ENCODE measurements around the gene B3GNT9.

- TF ChIP-seq, protein P1, sequence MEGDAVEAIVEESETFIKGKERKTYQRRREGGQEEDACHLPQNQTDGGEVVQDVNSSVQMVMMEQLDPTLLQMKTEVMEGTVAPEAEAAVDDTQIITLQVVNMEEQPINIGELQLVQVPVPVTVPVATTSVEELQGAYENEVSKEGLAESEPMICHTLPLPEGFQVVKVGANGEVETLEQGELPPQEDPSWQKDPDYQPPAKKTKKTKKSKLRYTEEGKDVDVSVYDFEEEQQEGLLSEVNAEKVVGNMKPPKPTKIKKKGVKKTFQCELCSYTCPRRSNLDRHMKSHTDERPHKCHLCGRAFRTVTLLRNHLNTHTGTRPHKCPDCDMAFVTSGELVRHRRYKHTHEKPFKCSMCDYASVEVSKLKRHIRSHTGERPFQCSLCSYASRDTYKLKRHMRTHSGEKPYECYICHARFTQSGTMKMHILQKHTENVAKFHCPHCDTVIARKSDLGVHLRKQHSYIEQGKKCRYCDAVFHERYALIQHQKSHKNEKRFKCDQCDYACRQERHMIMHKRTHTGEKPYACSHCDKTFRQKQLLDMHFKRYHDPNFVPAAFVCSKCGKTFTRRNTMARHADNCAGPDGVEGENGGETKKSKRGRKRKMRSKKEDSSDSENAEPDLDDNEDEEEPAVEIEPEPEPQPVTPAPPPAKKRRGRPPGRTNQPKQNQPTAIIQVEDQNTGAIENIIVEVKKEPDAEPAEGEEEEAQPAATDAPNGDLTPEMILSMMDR (IDR thresholded peaks at IDR 0.05): no peak
- TF ChIP-seq POLR2A (IDR thresholded peaks at IDR 0.05): no peak
These were observed 15.3 kb upstream of the B3GNT9 start for GRCh38 chr16:67166110-67166547.
